ENCODE measurements around the gene KLK13. TPM values are rescaled to one million over a fixed set of nuclear protein-coding genes. Genes with fewer than 3 reads are reported as not detected.

The KLK13 gene
- polyA plus RNA-seq, 2 of the 4 experiments (the other 2 are of a cell fraction), result not detected

- TF ChIP-seq ZSCAN20 (CRISPR knock-in tag; IDR thresholded peaks at IDR 0.05), result no peak
- no peak for TF ChIP-seq RFX5 (IDR thresholded peaks at IDR 0.05)
- TF ChIP-seq CBX8 (IDR thresholded peaks at IDR 0.05), result no peak
- TF ChIP-seq MAX (IDR thresholded peaks at IDR 0.05), result no peak
- no peak for TF ChIP-seq ZNF302 (CRISPR knock-in tag; IDR thresholded peaks at IDR 0.05)
- no peak for TF ChIP-seq PHF8 (IDR thresholded peaks at IDR 0.05; ENCODE audit: borderline replicate concordance, low read depth)
- no peak for TF ChIP-seq CEBPB (IDR thresholded peaks at IDR 0.05)
- TF ChIP-seq BHLHE40 (IDR thresholded peaks at IDR 0.05; ENCODE audit: low read depth, low read length), result no peak
- TF ChIP-seq FOXS1 (CRISPR knock-in tag; IDR thresholded peaks at IDR 0.05), result no peak
- no peak for TF ChIP-seq CHD4 (IDR thresholded peaks at IDR 0.05; ENCODE audit: borderline replicate concordance)
- TF ChIP-seq ELK1 (IDR thresholded peaks at IDR 0.05; ENCODE audit: low read depth, low read length), result no peak
- TF ChIP-seq MYC (IDR thresholded peaks at IDR 0.05; ENCODE audit: borderline replicate concordance, low read length), result no peak
- TF ChIP-seq RAD21 (conservative IDR thresholded peaks at IDR 0.05 in 1 of 2, IDR thresholded peaks at IDR 0.05 in 1 of 2), result no peak
- no peak for TF ChIP-seq TFCP2L1 (CRISPR knock-in tag; IDR thresholded peaks at IDR 0.05)
- ChIA-PET CTCF (interaction anchor here (0.7 to 3.3 kb wide), 3 partner anchors 15 to 158 kb away, joined by 3 to 17 read pairs (median 11); no protein-coding TSS in a partner anchor), POLR2A (no interaction called here)
- H3K27ac ChIP-seq, result no peak overlapping the region
- 70% methylated on average over 25 of the region's 27 CpGs for WGBS (ENCODE audit: missing lambda C conversion rate)
- FAIRE-seq (no peak), ATAC-seq (no peak), DNase-seq (ENCODE audit: low read depth in 1 of 2, low spot score in 1 of 2) (no peak)
- no peaks in the 10 kb centered on the region for H3K4me1 ChIP-seq
- peaks cover 6% of the 10 kb centered on the region; the same call in 2 of the 3 replicates for H3K9me3 ChIP-seq
- no peak overlapping the region for H3K4me2 ChIP-seq
- no peak overlapping the region for H3K4me3 ChIP-seq
Observed at GRCh38 chr19:51079481-51080110, 14.7 kb upstream of the KLK13 start.

GRCh38 chr19:51078731-51079130, 13.8 kb upstream of the KLK13 start:
- TF ChIP-seq TFCP2L1 (CRISPR knock-in tag; IDR thresholded peaks at IDR 0.05) (no peak), ZNF302 (CRISPR knock-in tag; IDR thresholded peaks at IDR 0.05) (no peak), BCL3 (IDR thresholded peaks at IDR 0.05) (no peak), ATOH8 (CRISPR knock-in tag; IDR thresholded peaks at IDR 0.05; ENCODE audit: low read depth) (no peak), RAD21 (conservative IDR thresholded peaks at IDR 0.05 in 1 of 2, IDR thresholded peaks at IDR 0.05 in 1 of 2) (no peak), EP300 (IDR thresholded peaks at IDR 0.05) (no peak), PBX3 (IDR thresholded peaks at IDR 0.05) (no peak), USF2 (IDR thresholded peaks at IDR 0.05) (no peak), HOXB13 (CRISPR knock-in tag; IDR thresholded peaks at IDR 0.05; ENCODE audit: low read depth) (no peak), MAZ (IDR thresholded peaks at IDR 0.05; ENCODE audit: borderline replicate concordance, low read depth, low read length) (no peak), ZSCAN20 (CRISPR knock-in tag; IDR thresholded peaks at IDR 0.05) (no peak), POLR2AphosphoS2 (conservative IDR thresholded peaks at IDR 0.05; ENCODE audit: low read length) (no peak), MYC (IDR thresholded peaks at IDR 0.05; ENCODE audit: borderline replicate concordance, low read length) (no peak), HES2 (IDR thresholded peaks at IDR 0.05) (no peak), RCOR1 (IDR thresholded peaks at IDR 0.05; ENCODE audit: low read depth, low read length) (no peak), RARB (CRISPR knock-in tag; IDR thresholded peaks at IDR 0.05) (no peak), REST (IDR thresholded peaks at IDR 0.05) (no peak)
- ATAC-seq, result no peak; a peak in 1 of 6 replicates
- no peak for DNase-seq (ENCODE audit: low read depth in 1 of 2, low spot score in 1 of 2)
- Histone ChIP-seq H3K4me2 (no peak overlapping the region), H3K9me3 (peaks cover 14% of the 10 kb centered on the region), H3K4me3 (no peak overlapping the region), H3K4me1 (no peaks in the 10 kb centered on the region), H3K27ac (no peak overlapping the region)
- FAIRE-seq, result no peak
- ChIA-PET POLR2A (no interaction called here), CTCF (interaction anchor here (3.1 to 3.3 kb wide), 2 partner anchors 16 to 62 kb away, joined by 11 to 17 read pairs; no protein-coding TSS in a partner anchor)
- 85% methylated on average over 5 of the region's 6 CpGs for WGBS (ENCODE audit: missing lambda C conversion rate)

Measured in A549 (cell line).